Measurements from ENCODE around the gene KCNJ13.

DNA sequence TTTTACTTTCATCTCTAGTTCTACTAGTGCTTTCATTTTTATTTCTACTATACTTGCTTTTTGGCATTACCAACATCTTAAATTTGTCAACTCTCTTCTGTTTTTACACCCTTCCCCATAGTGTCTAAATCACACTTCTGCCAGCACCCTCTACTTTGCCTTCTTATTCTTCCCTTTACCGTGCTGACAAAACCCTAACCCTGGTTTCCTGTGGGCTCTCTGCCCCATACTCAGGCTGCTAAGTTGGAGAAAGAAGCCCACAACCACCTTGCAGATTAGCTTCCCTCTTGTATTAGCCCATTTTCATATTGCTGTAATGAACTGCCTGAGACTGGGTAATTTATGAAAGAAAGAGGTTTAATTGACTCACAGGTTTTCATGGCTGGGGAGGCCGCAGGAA, 54.5 kb downstream of the KCNJ13 start:
- TF ChIP-seq EZH2 (IDR thresholded peaks at IDR 0.05) (no peak), POLR2A (IDR thresholded peaks at IDR 0.05; ENCODE audit: borderline replicate concordance, extremely low read depth, insufficient read depth, insufficient read length) (no peak), SRF (IDR thresholded peaks at IDR 0.05; ENCODE audit: low read depth) (no peak), ZFX (IDR thresholded peaks at IDR 0.05) (no peak), ZNF274 (IDR thresholded peaks at IDR 0.05; ENCODE audit: low read depth, low read length) (no peak), CTCF (IDR thresholded peaks at IDR 0.05 in 2 of 3, conservative IDR thresholded peaks at IDR 0.05 in 1 of 3; ENCODE audit: borderline replicate concordance in 1 of 3, insufficient read depth in 1 of 3, low read depth in 2 of 3, low read length in 2 of 3) (no peak)
- TF ChIP-seq, protein P1, sequence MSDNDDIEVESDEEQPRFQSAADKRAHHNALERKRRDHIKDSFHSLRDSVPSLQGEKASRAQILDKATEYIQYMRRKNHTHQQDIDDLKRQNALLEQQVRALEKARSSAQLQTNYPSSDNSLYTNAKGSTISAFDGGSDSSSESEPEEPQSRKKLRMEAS (IDR thresholded peaks at IDR 0.05): no peak
